Activated CD8-positive, alpha-beta memory T cell treated with anti-CD3 and anti-CD28 coated beads, Interleukin-2, amount 50 U/mL, for 1 hour (primary cell): Measurements from ENCODE around the gene C1QTNF1.
A peak's percentile ranks its signal among the peaks of the same experiment; 100 is the strongest.
"Not testable (repeated sequence)": the region's sequence is repeated elsewhere in the genome, so short reads cannot be mapped to it uniquely, and the experiment has no call there.

Experiments used
- DNase-seq: peaks from one replicate; pipeline ENCODE4 v3.0.0-alpha.2; 2020; ENCODE audit errors: extremely low read depth

Gene C1QTNF1

GRCh38 chr17:79053251-79053925 lies 29.4 kb downstream of the C1QTNF1 start:
- no peak for DNase-seq

GRCh38 chr17:79054200-79054960 lies 30.4 kb downstream of the C1QTNF1 start:
- no peak for DNase-seq

GRCh38 chr17:79055197-79055596 lies 31.2 kb downstream of the C1QTNF1 start:
- DNase-seq: no peak

- DNase-seq: no peak
Measured at GRCh38 chr17:79057737-79058385, 33.9 kb downstream of the C1QTNF1 start.

- DNase-seq: no peak
Measured at GRCh38 chr17:79062691-79063090, 38.7 kb downstream of the C1QTNF1 start.

- DNase-seq: no peak
Measured at GRCh38 chr17:79064026-79064425, 40.1 kb downstream of the C1QTNF1 start.

GRCh38 chr17:79065105-79065670 lies 41.2 kb downstream of the C1QTNF1 start:
- peak; percentile 29 for DNase-seq

GRCh38 chr17:79066963-79067362 lies 43.0 kb downstream of the C1QTNF1 start:
- DNase-seq: no peak

GRCh38 chr17:79070266-79070880 lies 46.4 kb downstream of the C1QTNF1 start:
- DNase-seq: no peak

- no peak for DNase-seq
Measured at GRCh38 chr17:79071161-79071740, 47.3 kb downstream of the C1QTNF1 start.

GRCh38 chr17:79072544-79072943 lies 48.6 kb downstream of the C1QTNF1 start:
- DNase-seq: no peak

GRCh38 chr17:79073016-79073705 lies 49.2 kb downstream of the C1QTNF1 start:
- no peak for DNase-seq

- no peak for DNase-seq
Measured at GRCh38 chr17:79073706-79074088, 49.7 kb downstream of the C1QTNF1 start.

- DNase-seq: not testable (repeated sequence)
Measured at GRCh38 chr17:79074121-79074648, 50.2 kb downstream of the C1QTNF1 start.

GRCh38 chr17:79074649-79075445 lies 50.9 kb downstream of the C1QTNF1 start, which contains the start of gene ENGASE:
TSS of gene ENGASE (plus strand) at chr17:79074824. CDS start at chr17:79074945, 121 bp downstream.
- DNase-seq: peak; percentile 64

GRCh38 chr17:79075446-79075750 lies 51.4 kb downstream of the C1QTNF1 start:
- no peak for DNase-seq

GRCh38 chr17:79075861-79076406 lies 52.0 kb downstream of the C1QTNF1 start:
- no peak for DNase-seq

GRCh38 chr17:79077587-79077986 lies 53.6 kb downstream of the C1QTNF1 start:
- DNase-seq: no peak

- no peak for DNase-seq
Measured at GRCh38 chr17:79078476-79079190, 54.7 kb downstream of the C1QTNF1 start.
